SK-N-SH (cell line): ENCODE measurements around the gene GUCA1A. TPM values are rescaled to one million over a fixed set of nuclear protein-coding genes. Genes with fewer than 3 reads are reported as not detected.
"Not testable (repeated sequence)": the region's sequence is repeated elsewhere in the genome, so short reads cannot be mapped to it uniquely, and the experiment has no call there.

Source experiments
- CTCF ChIA-PET: fragments of 300-600, 350-600 bp; formaldehyde crosslinking; extraction: SDS; loops from one replicate; lab custom pipeline; 2021; lab: Yijun Ruan, JAX
- POLR2A ChIA-PET: fragments of 350-600 bp; sonication (Branson Sonifier 250); formaldehyde crosslinking; extraction: SDS; loops from one replicate; lab custom pipeline; 2020; ENCODE audit warnings: antibody characterized with exemption, inconsistent platforms; lab: Yijun Ruan, JAX
- DNase-seq: peaks from one replicate; pipeline ENCODE4 v3.0.0; 2012
- H2AFZ ChIP-seq: fragments of 200-600 bp; sonication (generic); 2 replicates; pipeline ENCODE4 v1.8.1; 2016; ENCODE audit warnings: antibody characterized with exemption, mild to moderate bottlenecking, low read depth
- H3F3A ChIP-seq: fragments of 200-600 bp; sonication (generic); replicated peaks from 2 replicates; pipeline ENCODE3; 2016; ENCODE audit warnings: antibody characterized with exemption, mild to moderate bottlenecking; ENCODE audit not compliant: insufficient read depth
- H3K27ac ChIP-seq, 2 experiments: fragments of 200-500 bp in 1 of 2; fragments of 200-600 bp in 1 of 2; sonication (Bioruptor generic) in 1 of 2; sonication (generic), shearing (Covaris generic) in 1 of 2; 2 replicates each; pipeline versions ENCODE4 v1.5.1 to v1.6.1; 2014 to 2016; ENCODE audit warnings: low read depth in 2 of 2, inconsistent platforms in 1 of 2, low read length in 1 of 2, mild to moderate bottlenecking in 1 of 2, mixed read lengths in 1 of 2
- H3K27me3 ChIP-seq: fragments of 200-600 bp; sonication (generic), shearing (Covaris generic); 2 replicates; pipeline ENCODE4 v1.6.1; 2016; ENCODE audit warnings: mixed run types; ENCODE audit not compliant: insufficient read depth
- H3K36me3 ChIP-seq, 2 experiments: fragments of 200-500 bp in 1 of 2; fragments of 200-600 bp in 1 of 2; sonication (Bioruptor generic) in 1 of 2; sonication (generic) in 1 of 2; replicated peaks in 1 of 2; 2 replicates each; pipeline versions ENCODE3 to v1.5.1; 2014 to 2016; ENCODE audit warnings: low read length in 1 of 2, mild to moderate bottlenecking in 1 of 2; ENCODE audit not compliant: insufficient read depth in 2 of 2, control insufficient read depth in 1 of 2
- H3K4me1 ChIP-seq, 2 experiments: fragments of 200-500 bp in 1 of 2; fragments of 200-600 bp in 1 of 2; sonication (Bioruptor generic) in 1 of 2; sonication (generic), shearing (Covaris generic) in 1 of 2; 2 replicates each; pipeline versions ENCODE4 v1.5.1 to v1.6.1; 2014 to 2016; ENCODE audit warnings: low read depth in 1 of 2, low read length in 1 of 2, mixed run types in 1 of 2; ENCODE audit not compliant: insufficient read depth in 2 of 2, control insufficient read depth in 1 of 2
- H3K4me2 ChIP-seq: fragments of 200-600 bp; sonication (generic), shearing (Covaris generic); 2 replicates; pipeline ENCODE4 v1.6.1; 2017; ENCODE audit warnings: mixed run types
- H3K4me3 ChIP-seq, 2 experiments: fragments of 200-500 bp in 1 of 2; fragments of 200-600 bp in 1 of 2; sonication (Bioruptor generic) in 1 of 2; sonication (generic), shearing (Covaris generic) in 1 of 2; 2 replicates each; pipeline versions ENCODE4 v1.5.1 to v1.8.1; 2014 to 2016; ENCODE audit warnings: low read depth in 2 of 2, inconsistent platforms in 1 of 2, low read length in 1 of 2, mild to moderate bottlenecking in 1 of 2, mixed read lengths in 1 of 2, moderate library complexity in 1 of 2
- H3K79me2 ChIP-seq: fragments of 200-600 bp; sonication (generic); 2 replicates; pipeline ENCODE4 v1.8.1; 2017; ENCODE audit warnings: mild to moderate bottlenecking; ENCODE audit not compliant: insufficient read depth
- H3K9ac ChIP-seq: fragments of 200-600 bp; sonication (generic); 2 replicates; pipeline ENCODE4 v1.6.1; 2017; ENCODE audit warnings: mixed run types
- H3K9me2 ChIP-seq: fragments of 200-600 bp; sonication (generic); 2 replicates; pipeline ENCODE4 v1.6.1; 2017; ENCODE audit warnings: mixed run types
- H3K9me3 ChIP-seq: fragments of 200-600 bp; sonication (generic); 2 replicates; pipeline ENCODE4 v1.6.1; 2017; ENCODE audit warnings: mixed run types, mild to moderate bottlenecking, moderate library complexity
- H4K20me1 ChIP-seq: fragments of 200-600 bp; sonication (generic); 2 replicates; pipeline ENCODE4 v1.6.1; 2017; ENCODE audit warnings: mild to moderate bottlenecking, mixed run types; ENCODE audit not compliant: insufficient read depth
- CHD2 ChIP-seq: fragments of 150-350 bp; IDR thresholded peaks from 2 replicates; pipeline ENCODE4 v1.6.1; 2018; ENCODE audit warnings: low read length; ENCODE audit not compliant: partially characterized antibody
- FOSL2 ChIP-seq: IDR thresholded peaks from 2 replicates; pipeline ENCODE4 v1.4.0; 2012; ENCODE audit warnings: low read depth, mild to moderate bottlenecking, moderate library complexity, borderline replicate concordance
- GABPA ChIP-seq: IDR thresholded peaks from 2 replicates; pipeline ENCODE4 v1.4.0; 2012; ENCODE audit warnings: low read depth, mild to moderate bottlenecking
- MEF2A ChIP-seq: IDR thresholded peaks from 2 replicates; pipeline ENCODE4 v1.4.0; 2012; ENCODE audit warnings: low read depth, borderline replicate concordance
- NFIC ChIP-seq: IDR thresholded peaks from 2 replicates; pipeline ENCODE4 v1.4.0; 2012; ENCODE audit warnings: borderline replicate concordance
- RAD21 ChIP-seq: IDR thresholded peaks from 2 replicates; pipeline ENCODE4 v1.6.1; 2012; ENCODE audit warnings: mild to moderate bottlenecking, low read length
- WGBS: methylation state at CpG from one replicate; pipeline ENCODE4 v1.1.6; 2017; ENCODE audit warnings: low lambda C conversion rate; 5-methylcytosine and 5-hydroxymethylcytosine counted together
- polyA plus RNA-seq, 3 experiments: library from polyadenylated mRNA; depleted of rRNA; stranded (reverse); fragments of >200 nt; gene quantifications; 2 replicates each; pipeline ENCODE4 v1.2.3, GENCODE V29; 2012
- TF ChIP-seq, protein P1 (sequence below): IDR thresholded peaks from 2 replicates; pipeline ENCODE4 v1.6.1; 2012; ENCODE audit warnings: mild to moderate bottlenecking, low read depth, low read length, moderate library complexity

The GUCA1A gene
- polyA plus RNA-seq, 1 of the 3 experiments (the other 2 are of a cell fraction): 0.77 TPM

GRCh38 chr6:42204768-42205282 lies 31.7 kb downstream of the GUCA1A start:
- H3K79me2 ChIP-seq: no peaks in the 10 kb centered on the region
- ChIA-PET CTCF (interaction anchor here (5.2 kb wide), 1 partner anchor 10 kb away, joined by 29 read pairs; no protein-coding TSS in a partner anchor), POLR2A (interaction anchor here (0.6 kb wide), 1 partner anchor 127 kb away, joined by 3 read pairs; no protein-coding TSS in a partner anchor)
- no peaks in the 10 kb centered on the region for H3K27me3 ChIP-seq
- H4K20me1 ChIP-seq: no peaks in the 10 kb centered on the region; the same call in 1 of the 2 replicates
- H3F3A ChIP-seq: peaks cover 46% of the 10 kb centered on the region
- no peak overlapping the region for H3K4me3 ChIP-seq
- WGBS: 88% methylated on average over 4 of the region's 4 CpGs
- H3K4me1 ChIP-seq: peaks cover 0 to 19% of the 10 kb centered on the region in 2 experiments
- TF ChIP-seq, protein P1, sequence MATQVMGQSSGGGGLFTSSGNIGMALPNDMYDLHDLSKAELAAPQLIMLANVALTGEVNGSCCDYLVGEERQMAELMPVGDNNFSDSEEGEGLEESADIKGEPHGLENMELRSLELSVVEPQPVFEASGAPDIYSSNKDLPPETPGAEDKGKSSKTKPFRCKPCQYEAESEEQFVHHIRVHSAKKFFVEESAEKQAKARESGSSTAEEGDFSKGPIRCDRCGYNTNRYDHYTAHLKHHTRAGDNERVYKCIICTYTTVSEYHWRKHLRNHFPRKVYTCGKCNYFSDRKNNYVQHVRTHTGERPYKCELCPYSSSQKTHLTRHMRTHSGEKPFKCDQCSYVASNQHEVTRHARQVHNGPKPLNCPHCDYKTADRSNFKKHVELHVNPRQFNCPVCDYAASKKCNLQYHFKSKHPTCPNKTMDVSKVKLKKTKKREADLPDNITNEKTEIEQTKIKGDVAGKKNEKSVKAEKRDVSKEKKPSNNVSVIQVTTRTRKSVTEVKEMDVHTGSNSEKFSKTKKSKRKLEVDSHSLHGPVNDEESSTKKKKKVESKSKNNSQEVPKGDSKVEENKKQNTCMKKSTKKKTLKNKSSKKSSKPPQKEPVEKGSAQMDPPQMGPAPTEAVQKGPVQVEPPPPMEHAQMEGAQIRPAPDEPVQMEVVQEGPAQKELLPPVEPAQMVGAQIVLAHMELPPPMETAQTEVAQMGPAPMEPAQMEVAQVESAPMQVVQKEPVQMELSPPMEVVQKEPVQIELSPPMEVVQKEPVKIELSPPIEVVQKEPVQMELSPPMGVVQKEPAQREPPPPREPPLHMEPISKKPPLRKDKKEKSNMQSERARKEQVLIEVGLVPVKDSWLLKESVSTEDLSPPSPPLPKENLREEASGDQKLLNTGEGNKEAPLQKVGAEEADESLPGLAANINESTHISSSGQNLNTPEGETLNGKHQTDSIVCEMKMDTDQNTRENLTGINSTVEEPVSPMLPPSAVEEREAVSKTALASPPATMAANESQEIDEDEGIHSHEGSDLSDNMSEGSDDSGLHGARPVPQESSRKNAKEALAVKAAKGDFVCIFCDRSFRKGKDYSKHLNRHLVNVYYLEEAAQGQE: no peak
- TF ChIP-seq RAD21 (no peak), CHD2 (no peak), MEF2A (no peak), GABPA (no peak)
- H3K36me3 ChIP-seq: peaks cover 19 to 48% of the 10 kb centered on the region in 2 experiments
- H3K4me2 ChIP-seq: no peak overlapping the region
- H3K9me3 ChIP-seq: no peaks in the 10 kb centered on the region
- DNase-seq: no peak
- no peak overlapping the region for H2AFZ ChIP-seq
- H3K27ac ChIP-seq: peak overlapping the region in 1 of 2 experiments; percentile 77; a peak in 2 of 4 replicates
- H3K9ac ChIP-seq: peak overlapping the region; percentile 30; the same call in 1 of the 2 replicates
- H3K9me2 ChIP-seq: no peaks in the 10 kb centered on the region

DNA sequence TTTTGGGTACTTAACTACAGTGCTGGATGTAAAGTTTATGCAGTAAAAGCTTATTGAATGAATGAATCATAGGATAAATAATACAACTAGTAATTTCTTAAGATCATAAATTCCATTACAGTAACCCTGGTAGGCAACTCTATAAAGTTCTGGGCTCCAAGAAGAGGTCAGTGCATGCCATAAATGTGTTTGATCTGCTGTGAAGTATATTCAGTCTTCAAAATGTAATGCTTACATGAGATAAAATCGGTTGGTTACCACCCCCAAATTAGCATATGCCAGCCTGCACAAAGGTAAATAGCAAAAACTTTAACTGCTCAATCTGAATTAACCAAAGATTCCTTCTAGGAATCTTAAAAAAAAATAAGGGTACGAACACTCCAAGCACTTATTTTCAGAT lies 34.4 kb downstream of the GUCA1A start:
- POLR2A ChIA-PET, H3K4me1 ChIP-seq, H3K27me3 ChIP-seq, H3K9me3 ChIP-seq, H3K27ac ChIP-seq, H3K4me2 ChIP-seq, H4K20me1 ChIP-seq, H2AFZ ChIP-seq, H3K4me3 ChIP-seq, H3K9me2 ChIP-seq, H3K79me2 ChIP-seq, H3K9ac ChIP-seq, DNase-seq: not testable (repeated sequence)
- CTCF ChIA-PET: interaction anchor here (0.8 kb wide), 1 partner anchor 340 kb away, joined by 3 read pairs; no protein-coding TSS in a partner anchor
- H3K36me3 ChIP-seq: peaks cover 37 to 65% of the 10 kb centered on the region in 2 experiments
- H3F3A ChIP-seq: peaks cover 34% of the 10 kb centered on the region
- 54% methylated on average over 2 of the region's 2 CpGs for WGBS

DNA sequence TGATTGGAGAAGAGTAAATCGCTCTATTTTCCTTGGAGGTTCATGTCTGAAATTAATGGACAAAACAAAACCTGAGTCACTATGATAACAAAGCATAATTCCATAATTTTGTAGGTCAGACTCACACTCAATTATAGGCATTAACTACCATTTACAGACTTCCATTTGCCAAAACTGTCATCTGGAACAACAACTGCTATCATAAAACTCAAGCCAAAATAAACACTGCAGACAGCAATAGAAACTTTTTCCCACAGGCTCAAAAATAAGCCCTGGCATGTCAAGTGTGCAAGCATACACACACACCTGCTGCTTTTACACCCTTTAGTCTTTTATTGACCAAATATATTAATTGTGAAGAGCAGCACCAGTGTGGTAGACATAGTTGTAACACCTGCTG lies 37.4 kb downstream of the GUCA1A start:
- TF ChIP-seq FOSL2 (no peak), NFIC (peak; percentile 50; the same call in 1 of the 2 replicates)
- CTCF ChIA-PET: interaction anchor here (1.2 kb wide), 1 partner anchor 91 kb away, joined by 3 read pairs; no protein-coding TSS in a partner anchor
- H3K4me3 ChIP-seq: no peak overlapping the region
- peaks cover 48 to 76% of the 10 kb centered on the region in 2 experiments for H3K36me3 ChIP-seq
- 0 out of 2 replicates have a peak overlapping the region, but pooled peaks have one; percentile 17 for H3K4me2 ChIP-seq
- H3K79me2 ChIP-seq: peaks cover 25% of the 10 kb centered on the region
- no peak overlapping the region for H2AFZ ChIP-seq
- H3K9ac ChIP-seq: peak overlapping the region; percentile 6; the same call in 1 of the 2 replicates
- WGBS: 42% methylated on average over 1 of the region's 1 CpG
- no peak for DNase-seq
- H3K27me3 ChIP-seq: no peaks in the 10 kb centered on the region
- POLR2A ChIA-PET: no interaction called here
- no peaks in the 10 kb centered on the region for H3K9me2 ChIP-seq
- peaks cover 4 to 6% of the 10 kb centered on the region in 2 experiments; a peak in 2 of 4 replicates for H3K4me1 ChIP-seq
- H3K27ac ChIP-seq: peak overlapping the region; percentile 56 to 82; a peak in 3 of 4 replicates
- no peaks in the 10 kb centered on the region for H4K20me1 ChIP-seq
- no peaks in the 10 kb centered on the region for H3K9me3 ChIP-seq
- H3F3A ChIP-seq: peaks cover 14% of the 10 kb centered on the region
